ENCODE data around the gene STX4.
"Not testable (repeated sequence)": the region's sequence is repeated elsewhere in the genome, so short reads cannot be mapped to it uniquely, and the experiment has no call there.

Gene STX4

GRCh38 chr16:31007684-31008083 is 25.7 kb upstream of the STX4 start:
- no peak for TF ChIP-seq CTCF (IDR thresholded peaks at IDR 0.05; ENCODE audit: low read depth, low read length)
- Histone ChIP-seq H3K4me3 (ENCODE audit: low read depth, low read length) (no peak overlapping the region), H3K36me3 (no peaks in the 10 kb centered on the region), H3K27me3 (peaks cover 12% of the 10 kb centered on the region), H3K4me1 (no peaks in the 10 kb centered on the region), H3K9me3 (no peaks in the 10 kb centered on the region)
- no peak for DNase-seq

GRCh38 chr16:31008149-31008548 is 25.2 kb upstream of the STX4 start:
- H3K27me3 ChIP-seq, result peaks cover 12% of the 10 kb centered on the region
- no peak for DNase-seq
- no peak overlapping the region for H3K4me3 ChIP-seq (ENCODE audit: low read depth, low read length)
- no peaks in the 10 kb centered on the region for H3K36me3 ChIP-seq
- no peaks in the 10 kb centered on the region for H3K4me1 ChIP-seq
- no peaks in the 10 kb centered on the region for H3K9me3 ChIP-seq
- no peak for TF ChIP-seq CTCF (IDR thresholded peaks at IDR 0.05; ENCODE audit: low read depth, low read length)

- Histone ChIP-seq H3K4me1 (no peaks in the 10 kb centered on the region), H3K27me3 (peaks cover 12% of the 10 kb centered on the region)
Measured at GRCh38 chr16:31008551-31008950, 24.8 kb upstream of the STX4 start.

GRCh38 chr16:31009120-31009519 is 24.2 kb upstream of the STX4 start:
- TF ChIP-seq CTCF (IDR thresholded peaks at IDR 0.05; ENCODE audit: low read depth, low read length), result no peak
- Histone ChIP-seq H3K27me3 (peaks cover 12% of the 10 kb centered on the region), H3K4me1 (no peaks in the 10 kb centered on the region), H3K36me3 (no peaks in the 10 kb centered on the region), H3K9me3 (no peaks in the 10 kb centered on the region), H3K4me3 (ENCODE audit: low read depth, low read length) (no peak overlapping the region)
- no peak for DNase-seq

More at GRCh38 chr16:31008551-31008950, 24.8 kb upstream of the STX4 start:
- no peak for TF ChIP-seq CTCF (IDR thresholded peaks at IDR 0.05; ENCODE audit: low read depth, low read length)
- Histone ChIP-seq H3K4me3 (ENCODE audit: low read depth, low read length) (no peak overlapping the region), H3K36me3 (no peaks in the 10 kb centered on the region), H3K9me3 (no peaks in the 10 kb centered on the region)
- no peak for DNase-seq

- Histone ChIP-seq H3K4me1 (no peaks in the 10 kb centered on the region), H3K9me3 (no peaks in the 10 kb centered on the region), H3K4me3 (ENCODE audit: low read depth, low read length) (no peak overlapping the region), H3K27me3 (peaks cover 12% of the 10 kb centered on the region), H3K36me3 (no peaks in the 10 kb centered on the region)
- TF ChIP-seq CTCF (IDR thresholded peaks at IDR 0.05; ENCODE audit: low read depth, low read length), result no peak
- no peak for DNase-seq
Measured at GRCh38 chr16:31009894-31010584, 23.3 kb upstream of the STX4 start.

GRCh38 chr16:31010585-31011325 is 22.6 kb upstream of the STX4 start, which contains the start of gene STX1B:
Gene STX1B (minus strand): TSS chr16:31010638. CDS start chr16:31010396, 242 bp downstream.
- Histone ChIP-seq H3K36me3 (no peaks in the 10 kb centered on the region), H3K9me3 (no peaks in the 10 kb centered on the region), H3K4me1 (no peaks in the 10 kb centered on the region), H3K27me3 (peaks cover 12% of the 10 kb centered on the region), H3K4me3 (ENCODE audit: low read depth, low read length) (peak within 1 kb of the TSS; percentile 39)
- no peak for TF ChIP-seq CTCF (IDR thresholded peaks at IDR 0.05; ENCODE audit: low read depth, low read length)
- DNase-seq, result peak; percentile 67

- not testable (repeated sequence) for H3K36me3 ChIP-seq; H3K9me3 ChIP-seq; H3K4me3 ChIP-seq (ENCODE audit: low read depth, low read length); H3K4me1 ChIP-seq; DNase-seq
- H3K27me3 ChIP-seq, result peaks cover 12% of the 10 kb centered on the region
Measured at GRCh38 chr16:31011815-31012214, 21.5 kb upstream of the STX4 start.

GRCh38 chr16:31013292-31013691 is 20.1 kb upstream of the STX4 start:
- H3K4me3 ChIP-seq (ENCODE audit: low read depth, low read length); H3K4me1 ChIP-seq; DNase-seq; H3K9me3 ChIP-seq; H3K36me3 ChIP-seq: not testable (repeated sequence)
- peaks cover 12% of the 10 kb centered on the region for H3K27me3 ChIP-seq
